Esophagus squamous epithelium (tissue), 5 donors: ENCODE results near the gene CD1C. TPM values are rescaled to one million over a fixed set of nuclear protein-coding genes. Genes with fewer than 3 reads are reported as not detected.
"Not testable (repeated sequence)": the region's sequence is repeated elsewhere in the genome, so short reads cannot be mapped to it uniquely, and the experiment has no call there.

Experiments
- DNase-seq: peaks from one replicate; lab custom pipeline; 2025; lab: John Stamatoyannopoulos, UW
- H3K27ac ChIP-seq, 4 donors: fragments of 200-600 bp; sonication (generic); one replicate each; pipeline ENCODE4 v1.5.1; 2016 to 2019; ENCODE audit warnings: mild to moderate bottlenecking in 1 of 4
- H3K27me3 ChIP-seq, 4 donors: fragments of 200-600 bp; sonication (generic); 1 replicate in 3 of 4; 2 replicates in 1 of 4; pipeline versions ENCODE4 v1.5.1 to v1.6.0; 2017 to 2021; ENCODE audit warnings: antibody characterized with exemption in 1 of 4
- H3K36me3 ChIP-seq, 3 donors: fragments of 200-600 bp; sonication (generic); one replicate each; pipeline ENCODE4 v1.5.1; 2016 to 2019
- H3K4me1 ChIP-seq, 3 donors: fragments of 200-600 bp; sonication (generic); one replicate each; pipeline ENCODE4 v1.5.1; 2017 to 2019
- H3K4me3 ChIP-seq, 4 donors: fragments of 200-600 bp; sonication (generic); 1 replicate in 3 of 4; 2 replicates in 1 of 4; pipeline ENCODE4 v1.5.1; 2016 to 2019; ENCODE audit warnings: mild to moderate bottlenecking in 2 of 4, moderate library complexity in 1 of 4
- H3K9me3 ChIP-seq, 3 donors: fragments of 200-600 bp; sonication (generic); one replicate each; pipeline ENCODE4 v1.5.1; 2016 to 2019
- POLR2A ChIP-seq, 4 donors: fragments of 450-650 bp; IDR thresholded peaks; one replicate each; pipeline ENCODE4 v1.6.1; 2017; ENCODE audit warnings: antibody characterized with exemption in 4 of 4, mild to moderate bottlenecking in 4 of 4, moderate library complexity in 3 of 4
- WGBS, 2 donors: methylation state at CpG; one replicate each; pipeline ENCODE4 v1.1.5; 2018; 5-methylcytosine and 5-hydroxymethylcytosine counted together
- intact Hi-C: fragments of 100-400 bp; cut with DNase I; formaldehyde crosslinking; loops from one replicate; pipeline ENCODE4 v1.15.0; 2022
- total RNA-seq, 4 donors: library from RNA; depleted of rRNA; stranded (reverse); fragments of >200 nt; gene quantifications; one replicate each; pipeline ENCODE4 v1.1.0, GENCODE V29; 2016
- TF ChIP-seq, protein P1 (sequence below), 6 experiments: fragments of 450-650 bp in 4 of 6; fragments of 200-600 bp in 2 of 6; sonication (generic) in 2 of 6; IDR thresholded peaks; one replicate each; pipeline ENCODE4 v1.5.1; 2016 to 2019; ENCODE audit warnings: antibody characterized with exemption in 6 of 6, mild to moderate bottlenecking in 4 of 6, moderate library complexity in 4 of 6
- donor health status: DM: yes; HTN: yes; CAD: no.

CD1C gene
- total RNA-seq, 4 donors from 2014 or later, result 0.72 to 4.0 (median 2.2) TPM; not detected in 1

DNA sequence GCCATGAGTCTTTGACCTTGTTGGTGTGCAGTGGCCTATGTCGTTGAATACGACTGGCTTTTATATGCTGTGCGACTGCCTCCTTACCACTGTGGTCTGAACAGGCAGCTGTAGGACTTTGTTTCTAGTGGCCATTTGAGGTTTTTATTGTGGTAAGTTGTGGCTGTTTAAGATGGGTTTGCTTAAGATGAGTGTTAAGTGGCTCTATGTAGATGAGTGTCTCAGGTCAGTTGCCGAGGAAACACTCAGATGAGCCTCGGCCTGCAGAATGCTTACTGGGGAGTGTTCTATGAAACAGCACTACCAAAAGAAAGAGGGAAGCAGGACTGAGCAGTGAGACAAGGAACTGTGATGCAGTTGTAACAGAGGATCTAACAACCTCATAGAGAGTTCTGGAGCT lies 14.9 kb upstream of the CD1C start:
- no peak for DNase-seq
- Histone ChIP-seq H3K4me3 (no peak overlapping the region), H3K4me1 (no peaks in the 10 kb centered on the region), H3K9me3 (peaks cover 0 to 8% (median 0%) of the 10 kb centered on the region in 3 donors), H3K27ac (no peak overlapping the region), H3K36me3 (no peaks in the 10 kb centered on the region), H3K27me3 (no peaks in the 10 kb centered on the region)
- 57 to 68% methylated on average over 5 of the region's 5 CpGs for WGBS, 2 donors
- TF ChIP-seq, protein P1, sequence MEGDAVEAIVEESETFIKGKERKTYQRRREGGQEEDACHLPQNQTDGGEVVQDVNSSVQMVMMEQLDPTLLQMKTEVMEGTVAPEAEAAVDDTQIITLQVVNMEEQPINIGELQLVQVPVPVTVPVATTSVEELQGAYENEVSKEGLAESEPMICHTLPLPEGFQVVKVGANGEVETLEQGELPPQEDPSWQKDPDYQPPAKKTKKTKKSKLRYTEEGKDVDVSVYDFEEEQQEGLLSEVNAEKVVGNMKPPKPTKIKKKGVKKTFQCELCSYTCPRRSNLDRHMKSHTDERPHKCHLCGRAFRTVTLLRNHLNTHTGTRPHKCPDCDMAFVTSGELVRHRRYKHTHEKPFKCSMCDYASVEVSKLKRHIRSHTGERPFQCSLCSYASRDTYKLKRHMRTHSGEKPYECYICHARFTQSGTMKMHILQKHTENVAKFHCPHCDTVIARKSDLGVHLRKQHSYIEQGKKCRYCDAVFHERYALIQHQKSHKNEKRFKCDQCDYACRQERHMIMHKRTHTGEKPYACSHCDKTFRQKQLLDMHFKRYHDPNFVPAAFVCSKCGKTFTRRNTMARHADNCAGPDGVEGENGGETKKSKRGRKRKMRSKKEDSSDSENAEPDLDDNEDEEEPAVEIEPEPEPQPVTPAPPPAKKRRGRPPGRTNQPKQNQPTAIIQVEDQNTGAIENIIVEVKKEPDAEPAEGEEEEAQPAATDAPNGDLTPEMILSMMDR (IDR thresholded peaks at IDR 0.05), result no peak
- TF ChIP-seq POLR2A (IDR thresholded peaks at IDR 0.05), result no peak
- intact Hi-C loops, result no loop called here

DNA sequence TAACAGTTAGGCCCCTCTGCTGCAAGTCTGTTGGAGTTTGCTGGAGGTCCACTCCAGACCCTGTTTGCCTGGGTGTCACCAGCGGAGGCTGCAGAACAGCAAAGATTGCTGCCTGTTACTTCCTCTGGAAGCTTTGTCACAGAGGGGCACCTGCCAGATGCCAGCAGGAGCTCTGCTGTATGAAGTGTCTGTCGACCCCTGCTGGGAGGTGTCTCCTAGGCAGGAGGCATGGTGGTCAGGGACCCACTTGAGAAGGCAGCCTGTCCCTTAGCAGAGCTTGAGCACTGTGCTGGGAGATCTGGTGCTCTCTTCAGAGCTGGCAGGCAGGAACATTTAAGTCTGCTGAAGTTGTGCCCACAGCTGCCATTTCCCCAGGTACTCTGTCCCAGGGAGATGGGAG lies 7.3 kb upstream of the CD1C start:
- peaks cover 0 to 12% (median 0%) of the 10 kb centered on the region in 3 donors for H3K9me3 ChIP-seq
- H3K27me3 ChIP-seq, DNase-seq, H3K4me3 ChIP-seq, intact Hi-C loops, H3K4me1 ChIP-seq, H3K27ac ChIP-seq, H3K36me3 ChIP-seq: not testable (repeated sequence)
- WGBS, 2 donors, result 40% methylated on average over 1 of the region's 2 CpGs; no CpG with 5 or more reads in 1 of the 2 donors

DNA sequence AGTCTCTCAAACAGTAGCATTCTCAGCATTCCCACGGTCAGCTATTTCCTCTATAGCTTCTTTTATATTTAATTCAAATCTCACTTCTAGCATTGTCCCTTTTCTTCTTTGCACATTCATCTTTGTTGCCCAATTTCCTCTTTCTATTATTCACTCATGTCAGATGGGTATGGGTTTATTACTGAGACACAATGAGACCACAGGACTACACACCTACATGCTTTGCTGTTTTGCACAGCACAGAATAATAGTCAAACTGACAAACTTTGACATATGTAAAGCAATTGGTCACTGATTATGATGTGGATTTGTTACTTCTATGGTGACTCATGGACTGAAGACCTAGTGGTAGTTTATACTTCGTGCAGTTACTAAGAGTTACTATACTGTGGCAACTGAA lies 5.8 kb upstream of the CD1C start:
- H3K4me3 ChIP-seq, result no peak overlapping the region
- H3K27ac ChIP-seq, result no peak overlapping the region
- DNase-seq, result no peak
- no peaks in the 10 kb centered on the region for H3K4me1 ChIP-seq
- no peaks in the 10 kb centered on the region for H3K36me3 ChIP-seq
- WGBS, 2 donors, result 32 to 37% methylated on average over 2 of the region's 2 CpGs
- no peak for TF ChIP-seq POLR2A (IDR thresholded peaks at IDR 0.05)
- TF ChIP-seq, protein P1 (IDR thresholded peaks at IDR 0.05), result no peak
- no peaks in the 10 kb centered on the region for H3K27me3 ChIP-seq
- intact Hi-C loops, result no loop called here
- H3K9me3 ChIP-seq, result peaks cover 0 to 12% (median 0%) of the 10 kb centered on the region in 3 donors

DNA sequence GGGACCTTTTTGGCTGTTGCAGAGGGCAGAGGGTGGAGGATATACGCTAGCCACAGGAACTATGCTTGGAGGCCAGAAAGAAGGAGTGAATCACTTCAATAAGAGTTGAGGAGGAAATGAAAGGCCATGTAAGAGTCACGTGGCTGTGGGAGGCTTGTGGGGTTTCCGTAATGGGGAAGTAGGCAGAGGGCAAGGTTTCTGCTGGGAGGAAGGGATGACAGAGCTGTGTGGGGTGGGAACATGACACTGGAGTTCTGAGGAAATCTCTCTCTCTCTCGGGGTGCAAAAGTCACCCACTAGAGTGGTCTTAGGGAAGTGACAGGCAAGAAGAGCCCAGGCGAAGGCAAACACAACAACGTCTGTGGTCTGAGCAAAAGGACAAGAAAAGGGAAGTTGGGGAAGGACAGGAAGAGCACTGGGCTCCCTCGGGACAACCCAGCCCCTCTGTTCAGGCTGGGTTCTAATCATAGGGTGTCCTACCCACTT lies 3.9 kb upstream of the CD1C start:
- peak; percentile 23 for DNase-seq
- H3K4me3 ChIP-seq, result no peak overlapping the region
- peak overlapping the region in 1 of 4 donors; percentile 10 for H3K27ac ChIP-seq
- no peaks in the 10 kb centered on the region for H3K9me3 ChIP-seq
- TF ChIP-seq, protein P1 (IDR thresholded peaks at IDR 0.05), result no peak
- no peak for TF ChIP-seq POLR2A (IDR thresholded peaks at IDR 0.05)
- no peaks in the 10 kb centered on the region for H3K4me1 ChIP-seq
- WGBS, 2 donors, result 42 to 49% methylated on average over 7 of the region's 7 CpGs
- intact Hi-C loops, result no loop called here
- no peaks in the 10 kb centered on the region for H3K27me3 ChIP-seq
- H3K36me3 ChIP-seq, result no peaks in the 10 kb centered on the region

DNA sequence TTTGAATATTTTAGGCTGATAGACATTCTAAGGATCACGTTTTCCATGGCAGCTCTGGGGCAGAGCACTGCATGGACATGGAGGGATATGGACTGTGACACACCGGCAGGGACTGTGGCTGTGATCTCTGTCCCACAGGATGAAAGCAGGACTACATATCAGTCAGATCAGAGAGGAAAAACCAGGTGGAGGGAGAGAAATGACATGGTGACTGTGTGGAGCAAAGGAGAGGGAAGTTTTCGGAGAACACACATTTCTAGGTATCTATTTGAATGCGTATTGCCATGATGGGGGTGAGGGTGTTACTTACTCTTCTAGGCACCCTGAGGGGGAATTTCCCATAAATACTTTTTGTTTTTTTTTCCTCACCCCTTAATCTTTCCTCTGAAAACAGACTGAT lies 3.2 kb upstream of the CD1C start:
- H3K36me3 ChIP-seq, result no peaks in the 10 kb centered on the region
- no peaks in the 10 kb centered on the region for H3K4me1 ChIP-seq
- no peaks in the 10 kb centered on the region for H3K9me3 ChIP-seq
- H3K4me3 ChIP-seq, result no peak overlapping the region
- H3K27me3 ChIP-seq, result no peaks in the 10 kb centered on the region
- no peak for DNase-seq
- intact Hi-C loops, result no loop called here
- peak overlapping the region in 1 of 4 donors; percentile 10 for H3K27ac ChIP-seq
- TF ChIP-seq, protein P1 (IDR thresholded peaks at IDR 0.05), result no peak
- no peak for TF ChIP-seq POLR2A (IDR thresholded peaks at IDR 0.05)
- 68 to 71% methylated on average over 4 of the region's 4 CpGs for WGBS, 2 donors

DNA sequence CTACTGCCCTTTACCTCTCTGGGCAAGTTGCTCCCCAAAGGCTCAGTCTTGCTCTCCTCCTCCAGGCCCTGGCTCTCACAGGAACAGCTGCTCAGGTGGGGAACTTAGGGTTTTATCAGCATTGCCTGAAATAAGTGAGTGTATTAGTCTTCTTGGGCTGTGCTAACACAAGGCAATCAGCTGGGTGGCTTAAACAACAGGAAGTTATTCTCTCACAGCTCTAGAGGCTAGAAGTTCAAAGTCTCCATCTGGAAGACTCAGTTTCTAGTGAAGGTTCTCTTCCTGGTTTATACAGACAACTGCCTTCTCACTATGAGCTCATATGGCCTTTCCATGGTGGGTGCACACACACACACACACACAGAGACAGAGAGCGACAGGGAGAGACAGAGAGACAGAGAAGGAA lies 2.8 kb upstream of the CD1C start:
- TF ChIP-seq POLR2A (IDR thresholded peaks at IDR 0.05), result no peak
- TF ChIP-seq, protein P1 (IDR thresholded peaks at IDR 0.05), result no peak
- Histone ChIP-seq H3K4me3 (no peak overlapping the region), H3K36me3 (no peaks in the 10 kb centered on the region), H3K4me1 (no peaks in the 10 kb centered on the region), H3K27ac (peak overlapping the region in 1 of 4 donors; percentile 10), H3K9me3 (no peaks in the 10 kb centered on the region), H3K27me3 (no peaks in the 10 kb centered on the region)
- WGBS, 2 donors, result 67 to 78% methylated on average over 1 of the region's 1 CpG
- intact Hi-C loops, result no loop called here
- no peak for DNase-seq
